H9 (cell line): ENCODE results near the gene RGSL1. TPM values are rescaled to one million over a fixed set of nuclear protein-coding genes. Genes with fewer than 3 reads are reported as not detected.

ENCODE experiments used
- DNase-seq: peaks from one replicate; pipeline ENCODE4 v3.0.0-alpha.2; 2017
- H2AFZ ChIP-seq: one replicate; pipeline ENCODE4 v1.6.1; 2013; ENCODE audit warnings: mild to moderate bottlenecking, low read length, control low read depth, moderate library complexity
- H2AK5ac ChIP-seq: 2 replicates; pipeline ENCODE4 v1.6.1; 2013; ENCODE audit warnings: low read length, control low read depth, mixed read lengths; ENCODE audit not compliant: insufficient read length
- H2BK120ac ChIP-seq: one replicate; pipeline ENCODE4 v1.6.1; 2013; ENCODE audit warnings: low read depth, mild to moderate bottlenecking, low read length, control low read depth, inconsistent platforms; ENCODE audit not compliant: poor library complexity, severe bottlenecking
- H2BK12ac ChIP-seq: 2 replicates; pipeline ENCODE4 v1.6.1; 2013; ENCODE audit warnings: low read length, control low read depth, mixed read lengths, low read depth; ENCODE audit not compliant: insufficient read length
- H2BK15ac ChIP-seq: 2 replicates; pipeline ENCODE4 v1.6.1; 2013; ENCODE audit warnings: low read depth, low read length, control low read depth
- H2BK20ac ChIP-seq: one replicate; pipeline ENCODE4 v1.6.1; 2013; ENCODE audit warnings: low read depth, mild to moderate bottlenecking, low read length, control low read depth, inconsistent platforms; ENCODE audit not compliant: poor library complexity, severe bottlenecking
- H2BK5ac ChIP-seq: 2 replicates; pipeline ENCODE4 v1.6.1; 2013; ENCODE audit warnings: low read length, control low read depth, mixed read lengths; ENCODE audit not compliant: insufficient read length
- H3K14ac ChIP-seq: 2 replicates; pipeline ENCODE4 v1.6.1; 2013; ENCODE audit warnings: low read length, control low read depth; ENCODE audit not compliant: insufficient read depth
- H3K18ac ChIP-seq: 2 replicates; pipeline ENCODE4 v1.6.1; 2013; ENCODE audit warnings: low read depth, mild to moderate bottlenecking, mixed read lengths, low read length, control low read depth; ENCODE audit not compliant: insufficient read length
- H3K23ac ChIP-seq: 2 replicates; pipeline ENCODE4 v1.6.1; 2013; ENCODE audit warnings: low read length, control low read depth, mixed read lengths, low read depth; ENCODE audit not compliant: insufficient read length
- H3K23me2 ChIP-seq: 2 replicates; pipeline ENCODE4 v1.6.1; 2013; ENCODE audit warnings: low read depth, mild to moderate bottlenecking, mixed read lengths, low read length, control low read depth; ENCODE audit not compliant: insufficient read length, poor library complexity, severe bottlenecking
- H3K27ac ChIP-seq: 2 replicates; pipeline ENCODE4 v1.5.1; 2013; ENCODE audit warnings: low read length, control low read depth, mixed read lengths, low read depth; ENCODE audit not compliant: insufficient read length
- H3K27me3 ChIP-seq: 2 replicates; pipeline ENCODE4 v1.6.1; 2013; ENCODE audit warnings: low read length, control low read depth, inconsistent platforms; ENCODE audit not compliant: insufficient read depth
- H3K4ac ChIP-seq: 2 replicates; pipeline ENCODE4 v1.6.1; 2013; ENCODE audit warnings: low read depth, mild to moderate bottlenecking, control low read depth, inconsistent platforms, low read length, moderate library complexity
- H3K4me1 ChIP-seq: 2 replicates; pipeline ENCODE4 v1.6.1; 2013; ENCODE audit warnings: low read length, control low read depth, inconsistent platforms; ENCODE audit not compliant: insufficient read depth
- H3K4me2 ChIP-seq: 2 replicates; pipeline ENCODE4 v1.6.1; 2013; ENCODE audit warnings: low read length, control low read depth, mixed read lengths; ENCODE audit not compliant: insufficient read length, insufficient read depth
- H3K56ac ChIP-seq: 2 replicates; pipeline ENCODE4 v1.6.1; 2013; ENCODE audit warnings: low read depth, mild to moderate bottlenecking, mixed read lengths, low read length, control low read depth; ENCODE audit not compliant: insufficient read length
- H3K79me1 ChIP-seq: 2 replicates; pipeline ENCODE4 v1.6.1; 2013; ENCODE audit warnings: low read depth, mild to moderate bottlenecking, moderate library complexity, low read length, control low read depth, inconsistent platforms; ENCODE audit not compliant: insufficient read depth, poor library complexity, severe bottlenecking
- H3K79me2 ChIP-seq: 2 replicates; pipeline ENCODE4 v1.6.1; 2013; ENCODE audit warnings: low read length, control low read depth, inconsistent platforms; ENCODE audit not compliant: insufficient read depth
- H3K9ac ChIP-seq: 2 replicates; pipeline ENCODE4 v1.6.1; 2013; ENCODE audit warnings: low read length, control low read depth, mixed read lengths; ENCODE audit not compliant: insufficient read length; ENCODE audit errors: extremely low read depth
- H3K9me3 ChIP-seq: one replicate; pipeline ENCODE4 v1.6.1; 2013; ENCODE audit warnings: low read depth, low read length, inconsistent platforms; ENCODE audit not compliant: control insufficient read depth
- H3T11ph ChIP-seq: one replicate; pipeline ENCODE4 v1.6.1; 2013; ENCODE audit warnings: mild to moderate bottlenecking, low read length, control low read depth, inconsistent platforms
- H4K20me1 ChIP-seq: one replicate; pipeline ENCODE4 v1.6.1; 2013; ENCODE audit not compliant: control insufficient read depth, insufficient read length, insufficient read depth
- H4K5ac ChIP-seq: 2 replicates; pipeline ENCODE4 v1.6.1; 2013; ENCODE audit warnings: low read depth, mild to moderate bottlenecking, mixed read lengths, low read length, control low read depth; ENCODE audit not compliant: insufficient read length
- H4K8ac ChIP-seq: replicated peaks from 2 replicates; pipeline ENCODE4 v1.6.1; 2013; ENCODE audit warnings: low read length, control low read depth, mixed read lengths, low read depth; ENCODE audit not compliant: insufficient read length
- H4K91ac ChIP-seq: 2 replicates; pipeline ENCODE4 v1.6.1; 2013; ENCODE audit warnings: low read depth, mild to moderate bottlenecking, moderate library complexity, mixed read lengths, low read length, control low read depth; ENCODE audit not compliant: insufficient read length
- H3K27ac Mint-ChIP-seq, 3 experiments: 2 replicates in 2 of 3; 3 replicates in 1 of 3; pipeline ENCODE4 v1.8.0; 2020 to 2021; ENCODE audit warnings: mixed read lengths in 3 of 3, mild to moderate bottlenecking in 1 of 3, moderate library complexity in 1 of 3
- H3K27me3 Mint-ChIP-seq: 2 replicates; pipeline ENCODE4 v1.8.0; 2021; ENCODE audit warnings: low read depth, mild to moderate bottlenecking, moderate library complexity, mixed read lengths
- H3K36me3 Mint-ChIP-seq, 3 experiments: 2 replicates in 2 of 3; 3 replicates in 1 of 3; pipeline ENCODE4 v1.8.0; 2020 to 2021; ENCODE audit warnings: low read depth in 3 of 3, mixed read lengths in 3 of 3; ENCODE audit not compliant: insufficient read depth in 1 of 3
- H3K4me1 Mint-ChIP-seq, 2 experiments: 2 replicates each; pipeline ENCODE4 v1.8.0; 2020; ENCODE audit warnings: mixed read lengths in 2 of 2
- H3K4me3 Mint-ChIP-seq, 2 experiments: 2 replicates in 1 of 2; 3 replicates in 1 of 2; pipeline ENCODE4 v1.8.0; 2020 to 2021; ENCODE audit warnings: mild to moderate bottlenecking in 2 of 2, mixed read lengths in 2 of 2, moderate library complexity in 1 of 2
- H3K9me3 Mint-ChIP-seq, 2 experiments: 2 replicates in 1 of 2; 3 replicates in 1 of 2; pipeline ENCODE4 v1.8.0; 2020; ENCODE audit warnings: mild to moderate bottlenecking in 2 of 2, mixed read lengths in 2 of 2, moderate library complexity in 1 of 2
- CTCF ChIP-seq: fragments of 200-600 bp; sonication (generic); conservative IDR thresholded peaks from 3 replicates; pipeline ENCODE4 v1.8.0; 2021; ENCODE audit warnings: antibody characterized with exemption, mild to moderate bottlenecking
- WGBS: extraction: QIAGEN DNeasy Blood & Tissue Kit; methylation state at CpG from one replicate; pipeline ENCODE4 v1.1.7; 2013; ENCODE audit warnings: missing lambda C conversion rate, low lambda C conversion rate, mixed read lengths; ENCODE audit not compliant: insufficient read length; ENCODE audit errors: extremely low coverage; 5-methylcytosine and 5-hydroxymethylcytosine counted together
- total RNA-seq: library from RNA; stranded (reverse); gene quantifications from 2 replicates; pipeline ENCODE4 v1.2.1, GENCODE V29; 2021

RGSL1 gene
- total RNA-seq, 1 experiment from 2014 or later: not detected

DNA sequence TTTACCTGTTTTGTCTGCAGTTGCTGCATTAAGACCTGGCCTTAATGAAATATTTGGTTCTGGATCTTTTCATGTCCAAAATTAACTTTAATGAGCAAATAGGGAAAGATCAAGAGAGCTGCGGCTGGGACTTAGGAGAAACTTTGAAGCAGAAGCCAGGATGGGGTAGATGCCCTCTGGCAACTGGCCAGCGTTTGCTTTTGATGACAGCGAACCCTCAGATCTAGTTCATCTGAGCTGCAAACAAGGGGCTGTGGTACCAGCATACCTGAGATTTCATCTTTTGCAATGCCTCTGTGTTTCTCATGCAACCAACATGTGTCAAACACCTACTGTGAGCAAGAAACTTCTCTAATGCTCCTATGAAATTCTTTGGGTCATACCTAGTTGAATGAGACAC is 36.5 kb upstream of the RGSL1 start:
- peaks cover 4 to 7% of the 10 kb centered on the region in 2 experiments; a peak in 3 of 4 replicates for H3K4me1 Mint-ChIP-seq
- Histone ChIP-seq H3K14ac (no peak overlapping the region), H3K23ac (no peak overlapping the region), H3K9me3 (no peaks in the 10 kb centered on the region), H4K20me1 (no peaks in the 10 kb centered on the region), H3K79me2 (no peaks in the 10 kb centered on the region), H4K5ac (no peak overlapping the region), H3K79me1 (no peaks in the 10 kb centered on the region), H3K4me2 (no peak overlapping the region), H3K4me1 (no peaks in the 10 kb centered on the region; the same call in 1 of the 2 replicates), H3K9ac (no peak overlapping the region), H2BK15ac (no peak overlapping the region), H2AK5ac (no peak overlapping the region), H3T11ph (no peak overlapping the region), H3K18ac (no peak overlapping the region), H3K27ac (no peak overlapping the region), H3K27me3 (no peaks in the 10 kb centered on the region), H3K23me2 (no peaks in the 10 kb centered on the region), H2BK120ac (no peak overlapping the region), H3K56ac (no peak overlapping the region), H3K4ac (no peak overlapping the region), H2BK12ac (no peak overlapping the region), H4K91ac (no peak overlapping the region), H2BK20ac (no peak overlapping the region), H2BK5ac (no peak overlapping the region), H4K8ac (no peak overlapping the region), H2AFZ (no peak overlapping the region)
- DNase-seq: no peak
- 0 out of 5 replicates have a peak, but pooled peaks cover 0 to 2% of the 10 kb centered on the region in 2 experiments for H3K9me3 Mint-ChIP-seq
- WGBS: no CpG with 5 or more reads among the region's 3 CpGs
- peaks cover 8% of the 10 kb centered on the region for H3K27me3 Mint-ChIP-seq
- H3K36me3 Mint-ChIP-seq: no peaks in the 10 kb centered on the region
- H3K4me3 Mint-ChIP-seq: no peak overlapping the region
- H3K27ac Mint-ChIP-seq: no peak overlapping the region
- TF ChIP-seq CTCF: no peak
